Hematopoietic multipotent progenitor cell treated with erythropoietin and hydrocortisone succinate and interleukin-3 and kit ligand, for 6 days (in vitro differentiated cells): Measurements from ENCODE around the gene TRIM48.
"Not testable (repeated sequence)": the region's sequence is repeated elsewhere in the genome, so short reads cannot be mapped to it uniquely, and the experiment has no call there.

Experiments used
- DNase-seq: peaks from one replicate; pipeline ENCODE4 v3.0.0-alpha.2; 2015

The TRIM48 gene

GRCh38 chr11:55261855-55262254 is at the start of gene TRIM48:
TSS of gene TRIM48 (plus strand) at chr11:55262155. CDS start at chr11:55262268, 113 bp downstream.
- DNase-seq = not testable (repeated sequence)

- DNase-seq = not testable (repeated sequence)
These were observed 23.6 kb upstream of the TRIM48 start for GRCh38 chr11:55238316-55238715.

- DNase-seq = no peak
These were observed 1.1 kb downstream of the TRIM48 start for GRCh38 chr11:55263081-55263480.
